ENCODE measurements around the gene HPS4. TPM values are rescaled to one million over a fixed set of nuclear protein-coding genes. Genes with fewer than 3 reads are reported as not detected.

Gene HPS4
- total RNA-seq, 1 experiment from 2014 or later: 35.4 TPM

DNA sequence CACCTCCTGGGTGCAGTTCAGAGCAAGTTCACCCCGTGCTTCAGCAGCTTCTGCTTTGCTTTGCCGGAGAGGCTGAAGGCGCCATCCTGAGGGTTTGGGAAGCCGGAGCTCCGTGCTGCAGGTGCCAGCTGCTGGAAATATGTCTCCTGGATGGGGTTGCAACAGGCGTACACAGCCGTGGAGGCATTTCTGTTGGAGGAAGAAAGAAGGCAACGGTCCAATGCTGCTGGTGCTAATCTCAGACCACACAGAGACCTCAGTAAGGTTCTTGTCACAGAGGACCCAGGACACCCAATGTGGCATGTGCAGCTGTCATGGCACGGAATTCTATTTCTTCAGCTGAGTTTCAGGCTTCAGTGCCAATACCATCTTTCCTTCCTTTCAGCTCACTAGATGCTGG, 30.4 kb downstream of the HPS4 start:
- TF ChIP-seq TCF7L2 (IDR thresholded peaks at IDR 0.05; ENCODE audit: borderline replicate concordance, extremely low read depth, insufficient read depth, insufficient read length) (no peak), SP1 (IDR thresholded peaks at IDR 0.05; ENCODE audit: low read depth) (no peak), POLR2A (IDR thresholded peaks at IDR 0.05; ENCODE audit: borderline replicate concordance, extremely low read depth, insufficient read depth, insufficient read length) (no peak), FOSL1 (IDR thresholded peaks at IDR 0.05; ENCODE audit: low read depth) (no peak), SIN3A (IDR thresholded peaks at IDR 0.05; ENCODE audit: low read depth) (no peak), ZNF274 (IDR thresholded peaks at IDR 0.05; ENCODE audit: low read depth, low read length) (no peak), SRF (IDR thresholded peaks at IDR 0.05; ENCODE audit: low read depth) (no peak), POLR2AphosphoS5 (IDR thresholded peaks at IDR 0.05; ENCODE audit: low read depth, low read length) (no peak)
- TF ChIP-seq, protein P1, sequence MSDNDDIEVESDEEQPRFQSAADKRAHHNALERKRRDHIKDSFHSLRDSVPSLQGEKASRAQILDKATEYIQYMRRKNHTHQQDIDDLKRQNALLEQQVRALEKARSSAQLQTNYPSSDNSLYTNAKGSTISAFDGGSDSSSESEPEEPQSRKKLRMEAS (IDR thresholded peaks at IDR 0.05): no peak
- no peak overlapping the region for H3K9ac ChIP-seq (ENCODE audit: low read length)
- H3K4me1 ChIP-seq (ENCODE audit: control insufficient read depth in 1 of 2, insufficient read depth in 2 of 2, low read length in 2 of 2): no peaks in the 10 kb centered on the region
- no peak for ATAC-seq
- intact Hi-C loops (cut with micrococcal nuclease): no loop called here
- no peaks in the 10 kb centered on the region for H4K20me1 ChIP-seq (ENCODE audit: insufficient read depth)
- H3K27me3 ChIP-seq (ENCODE audit: insufficient read depth, low read length): no peaks in the 10 kb centered on the region
- H2AFZ ChIP-seq (ENCODE audit: low read depth, low read length, poor library complexity, severe bottlenecking): no peak overlapping the region
- no TSS peak for BruUV-seq (replicated peaks)
- no peak overlapping the region for H3K4me3 ChIP-seq (replicated peaks in 1 of 2; ENCODE audit: low read depth in 1 of 2, low read length in 2 of 2)
- H3K9me2 ChIP-seq (ENCODE audit: insufficient read depth): no peaks in the 10 kb centered on the region
- POLR2A ChIA-PET: no interaction called here
- no peak for DNase-seq (ENCODE audit: low read depth, low spot score)
- H3K4me2 ChIP-seq (ENCODE audit: low read length): no peak overlapping the region
- H3K79me2 ChIP-seq (ENCODE audit: insufficient read depth, low read length): no peaks in the 10 kb centered on the region
- CTCF ChIA-PET: interaction anchor here (1.3 kb wide), 1 partner anchor 86 kb away, joined by 4 read pairs; no protein-coding TSS in a partner anchor
- no peak overlapping the region for H3K27ac ChIP-seq (ENCODE audit: low read depth, low read length)
- H3K9me3 ChIP-seq (ENCODE audit: control insufficient read depth in 1 of 2, insufficient read depth in 1 of 2, low read depth in 1 of 2, low read length in 2 of 2): no peaks in the 10 kb centered on the region
- RAD21 ChIA-PET (ENCODE audit: low non-redundant PET in 1 of 2, low total read pairs in 2 of 2, uncharacterized antibody in 2 of 2, unreplicated experiment in 2 of 2): no interaction called here
- peaks cover 3 to 8% of the 10 kb centered on the region in 2 experiments; a peak in 3 of 4 replicates for H3K36me3 ChIP-seq (ENCODE audit: control insufficient read depth in 1 of 2, insufficient read depth in 2 of 2, low read length in 2 of 2)

DNA sequence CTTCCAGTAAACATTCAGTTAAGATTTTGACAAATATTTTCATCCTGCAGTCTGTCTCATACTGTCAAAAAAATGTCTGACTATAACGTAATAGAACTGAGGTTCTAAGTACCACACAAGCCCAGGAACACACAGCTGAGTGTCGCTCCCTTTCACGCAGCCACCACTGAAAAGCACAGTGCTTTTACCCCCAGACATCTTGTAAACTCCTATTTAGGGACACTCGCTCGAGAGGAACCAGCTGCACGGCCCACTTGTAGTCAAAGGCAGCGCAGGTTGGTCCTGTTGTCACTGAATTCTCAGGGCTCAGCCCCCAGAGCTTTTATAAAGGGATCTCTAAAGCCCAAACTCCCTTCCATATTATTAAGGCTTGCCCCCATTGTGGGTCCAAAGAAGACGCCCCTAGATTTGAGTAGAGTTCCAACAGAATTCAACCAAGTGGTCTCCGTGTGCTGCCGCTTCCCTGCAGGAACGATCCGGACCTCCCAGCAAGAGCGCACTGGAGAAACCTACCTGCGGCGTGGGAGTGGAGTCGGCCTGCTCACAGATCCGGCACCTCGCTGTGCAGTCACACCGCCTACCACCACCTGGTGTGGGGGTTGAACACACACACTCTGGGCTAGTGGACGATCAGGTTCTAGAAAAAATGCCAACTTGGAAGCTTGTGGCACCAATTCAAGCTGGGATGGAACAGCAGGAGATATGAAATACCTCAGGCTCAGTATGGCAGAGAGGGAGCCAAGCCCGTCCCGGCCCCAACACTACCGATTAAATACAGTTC, 31.2 kb downstream of the HPS4 start:
- H2AFZ ChIP-seq (ENCODE audit: low read depth, low read length, poor library complexity, severe bottlenecking): no peak overlapping the region
- ATAC-seq (no peak), DNase-seq (ENCODE audit: low read depth, low spot score) (no peak)
- H3K27me3 ChIP-seq (ENCODE audit: insufficient read depth, low read length): no peaks in the 10 kb centered on the region
- H3K9me2 ChIP-seq (ENCODE audit: insufficient read depth): no peaks in the 10 kb centered on the region
- H4K20me1 ChIP-seq (ENCODE audit: insufficient read depth): no peaks in the 10 kb centered on the region
- ChIA-PET RAD21 (ENCODE audit: low non-redundant PET in 1 of 2, low total read pairs in 2 of 2, uncharacterized antibody in 2 of 2, unreplicated experiment in 2 of 2) (no interaction called here), CTCF (interaction anchor here (1.3 kb wide), 1 partner anchor 85 kb away, joined by 4 read pairs; no protein-coding TSS in a partner anchor), POLR2A (no interaction called here)
- no peak overlapping the region for H3K27ac ChIP-seq (ENCODE audit: low read depth, low read length)
- peaks cover 3 to 7% of the 10 kb centered on the region in 2 experiments; a peak in 3 of 4 replicates for H3K36me3 ChIP-seq (ENCODE audit: control insufficient read depth in 1 of 2, insufficient read depth in 2 of 2, low read length in 2 of 2)
- BruUV-seq (replicated peaks): no TSS peak
- no peaks in the 10 kb centered on the region for H3K4me1 ChIP-seq (ENCODE audit: control insufficient read depth in 1 of 2, insufficient read depth in 2 of 2, low read length in 2 of 2)
- no peak overlapping the region for H3K9ac ChIP-seq (ENCODE audit: low read length)
- no peaks in the 10 kb centered on the region for H3K9me3 ChIP-seq (ENCODE audit: control insufficient read depth in 1 of 2, insufficient read depth in 1 of 2, low read depth in 1 of 2, low read length in 2 of 2)
- intact Hi-C loops (cut with micrococcal nuclease): no loop called here
- H3K4me2 ChIP-seq (ENCODE audit: low read length): no peak overlapping the region
- H3K4me3 ChIP-seq (replicated peaks in 1 of 2; ENCODE audit: low read depth in 1 of 2, low read length in 2 of 2): no peak overlapping the region
- H3K79me2 ChIP-seq (ENCODE audit: insufficient read depth, low read length): no peaks in the 10 kb centered on the region
- TF ChIP-seq, protein P2, sequence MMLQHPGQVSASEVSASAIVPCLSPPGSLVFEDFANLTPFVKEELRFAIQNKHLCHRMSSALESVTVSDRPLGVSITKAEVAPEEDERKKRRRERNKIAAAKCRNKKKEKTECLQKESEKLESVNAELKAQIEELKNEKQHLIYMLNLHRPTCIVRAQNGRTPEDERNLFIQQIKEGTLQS (IDR thresholded peaks at IDR 0.05): no peak
- TF ChIP-seq EGR1 (IDR thresholded peaks at IDR 0.05; ENCODE audit: low read depth) (no peak), REST (IDR thresholded peaks at IDR 0.05; ENCODE audit: low read depth) (no peak), YY1 (IDR thresholded peaks at IDR 0.05; ENCODE audit: extremely low read depth, insufficient replicate concordance, low read depth, low read length) (no peak), SP1 (IDR thresholded peaks at IDR 0.05; ENCODE audit: low read depth) (no peak)
- TF ChIP-seq, protein P3, sequence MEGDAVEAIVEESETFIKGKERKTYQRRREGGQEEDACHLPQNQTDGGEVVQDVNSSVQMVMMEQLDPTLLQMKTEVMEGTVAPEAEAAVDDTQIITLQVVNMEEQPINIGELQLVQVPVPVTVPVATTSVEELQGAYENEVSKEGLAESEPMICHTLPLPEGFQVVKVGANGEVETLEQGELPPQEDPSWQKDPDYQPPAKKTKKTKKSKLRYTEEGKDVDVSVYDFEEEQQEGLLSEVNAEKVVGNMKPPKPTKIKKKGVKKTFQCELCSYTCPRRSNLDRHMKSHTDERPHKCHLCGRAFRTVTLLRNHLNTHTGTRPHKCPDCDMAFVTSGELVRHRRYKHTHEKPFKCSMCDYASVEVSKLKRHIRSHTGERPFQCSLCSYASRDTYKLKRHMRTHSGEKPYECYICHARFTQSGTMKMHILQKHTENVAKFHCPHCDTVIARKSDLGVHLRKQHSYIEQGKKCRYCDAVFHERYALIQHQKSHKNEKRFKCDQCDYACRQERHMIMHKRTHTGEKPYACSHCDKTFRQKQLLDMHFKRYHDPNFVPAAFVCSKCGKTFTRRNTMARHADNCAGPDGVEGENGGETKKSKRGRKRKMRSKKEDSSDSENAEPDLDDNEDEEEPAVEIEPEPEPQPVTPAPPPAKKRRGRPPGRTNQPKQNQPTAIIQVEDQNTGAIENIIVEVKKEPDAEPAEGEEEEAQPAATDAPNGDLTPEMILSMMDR (IDR thresholded peaks at IDR 0.05 in 2 of 3, conservative IDR thresholded peaks at IDR 0.05 in 1 of 3; ENCODE audit: borderline replicate concordance in 1 of 3, insufficient read depth in 1 of 3, low read depth in 2 of 3, low read length in 2 of 3): no peak
